K562 (cell line): Measurements from ENCODE around the gene PRTFDC1. TPM values are rescaled to one million over a fixed set of nuclear protein-coding genes. Genes with fewer than 3 reads are reported as not detected.

Source experiments
- GTF2B ChIP-seq: IDR thresholded peaks from 2 replicates; pipeline ENCODE4 v1.6.1; 2011; ENCODE audit not compliant: insufficient read length; ENCODE audit errors: extremely low read depth
- NFXL1 ChIP-seq: fragments of 450-650 bp; formaldehyde crosslinking; IDR thresholded peaks from 2 replicates; pipeline ENCODE4 v1.4.0; 2021; ENCODE audit warnings: mild to moderate bottlenecking
- ZC3H4 ChIP-seq: sonication (generic); formaldehyde crosslinking; IDR thresholded peaks from 2 replicates; pipeline ENCODE4 v1.9.0; 2021; ENCODE audit warnings: missing genetic modification reagents, borderline replicate concordance
- ZMIZ1 ChIP-seq, 2 experiments: fragments of 150-350 bp in 1 of 2; IDR thresholded peaks; 2 replicates each; pipeline ENCODE4 v1.6.1; 2012 to 2016; ENCODE audit warnings: low read depth in 2 of 2, low read length in 2 of 2, mild to moderate bottlenecking in 1 of 2, moderate library complexity in 1 of 2
- ZNF224 ChIP-seq: sonication (generic); formaldehyde crosslinking; IDR thresholded peaks from 2 replicates; pipeline ENCODE4 v1.8.0; 2022; ENCODE audit warnings: mild to moderate bottlenecking, missing genetic modification reagents
- ZNF395 ChIP-seq: fragments of 200-800 bp; sonication (Bioruptor generic); IDR thresholded peaks from 2 replicates; pipeline ENCODE4 v1.6.1; 2017; ENCODE audit warnings: missing genetic modification characterization, missing compliant biosample characterization
- ZNF445 ChIP-seq: fragments of 250-450 bp; sonication (Bioruptor Pico); IDR thresholded peaks from 2 replicates; pipeline ENCODE4 v1.4.0; 2020; ENCODE audit warnings: low read depth, mild to moderate bottlenecking, moderate library complexity
- polyA plus RNA-seq, 8 experiments: library from polyadenylated mRNA; depleted of rRNA in 4 of 8; stranded (reverse) in 5 of 8; unstranded in 3 of 8; fragments of >200 nt; fragmentation: Nextera tagmentation in 2 of 8; fragmentation: Illumina TruSeq in 1 of 8; extraction: Ambion mirVana in 2 of 8; extraction: Trizol in 1 of 8; gene quantifications; 2 replicates each; pipeline versions ENCODE4 v1.2.1 to v1.2.3, GENCODE V29; 2011 to 2014; ENCODE audit warnings: inconsistent platforms in 1 of 8, missing spikeins in 1 of 8
- total RNA-seq, 7 experiments: library from RNA; depleted of rRNA in 6 of 7; stranded (reverse); fragments of >200 nt in 6 of 7; fragmentation: Illumina TruSeq in 2 of 7; extraction: Trizol in 2 of 7; gene quantifications; 2 replicates each; pipeline versions ENCODE4 v1.2.1 to v1.2.3, GENCODE V29; 2011 to 2021; ENCODE audit warnings: low replicate concordance in 1 of 7

The PRTFDC1 gene
- total and polyA plus RNA-seq, 9 of the 15 experiments (the other 6 are each of a cell fraction or from before 2014, with no cell fraction given), result 7.0 to 27.6 (median 10.0) TPM

GRCh38 chr10:24951201-24952142, 934 bp downstream of the PRTFDC1 start (continued):
- no peak for TF ChIP-seq ZMIZ1 (IDR thresholded peaks at IDR 0.05; ENCODE audit: low read depth in 2 of 2, low read length in 2 of 2)
- no peak; the same call in 1 of the 2 replicates for TF ChIP-seq NFXL1 (CRISPR knock-in tag)
- no peak for TF ChIP-seq ZC3H4 (CRISPR knock-in tag)
- TF ChIP-seq GTF2B, result no peak
- TF ChIP-seq ZNF445 (CRISPR knock-in tag), result 0 out of 2 replicates have a peak, but pooled peaks have one; percentile 19
- 0 out of 2 replicates have a peak, but pooled peaks have one; percentile 3 for TF ChIP-seq ZNF395 (CRISPR knock-in tag)
- no peak for TF ChIP-seq ZNF224 (CRISPR knock-in tag)
